ENCODE results near the gene PTX4.

PTX4 gene

GRCh38 chr16:1533443-1533951, 44.8 kb upstream of the PTX4 start, which contains the start of gene TMEM204:
TMEM204 (plus strand) TSS chr16:1533666; CDS start chr16:1534276, 610 bp downstream.
- H3K4me2 ChIP-seq (ENCODE audit: low read depth, low read length, poor library complexity, severe bottlenecking), result no peak within 1 kb of the TSS
- no peaks in the 10 kb centered on the region for H3F3A ChIP-seq (ENCODE audit: insufficient read depth)
- H3K27me3 ChIP-seq (ENCODE audit: low read length), result no peaks in the 10 kb centered on the region
- H3K9me3 ChIP-seq (ENCODE audit: insufficient read depth, low read length), result no peaks in the 10 kb centered on the region
- TF ChIP-seq EZH2phosphoT487 (conservative IDR thresholded peaks at IDR 0.05; ENCODE audit: low read length), result no peak
- no peak for TF ChIP-seq CTCF (IDR thresholded peaks at IDR 0.05; ENCODE audit: insufficient read depth, low read length, poor library complexity, severe bottlenecking)
- H3K36me3 ChIP-seq (ENCODE audit: low read length), result no peaks in the 10 kb centered on the region
- H3K9ac ChIP-seq (ENCODE audit: low read length), result no peak within 1 kb of the TSS
- H3K9me2 ChIP-seq (replicated peaks; ENCODE audit: insufficient read depth, low read length), result no peaks in the 10 kb centered on the region
- H3K27ac ChIP-seq (ENCODE audit: low read depth, low read length), result no peak within 1 kb of the TSS
- no peaks in the 10 kb centered on the region for H3K79me2 ChIP-seq (ENCODE audit: insufficient read depth, low read length)
- no peaks in the 10 kb centered on the region for H4K20me1 ChIP-seq (ENCODE audit: low read depth, low read length)
- H3K4me3 ChIP-seq (ENCODE audit: insufficient read depth, low read length, poor library complexity, severe bottlenecking), result no peak within 1 kb of the TSS
- no peak within 1 kb of the TSS for H2AFZ ChIP-seq (ENCODE audit: low read depth, low read length, severe bottlenecking)

GRCh38 chr16:1532771-1533170, 44.0 kb upstream of the PTX4 start:
- Histone ChIP-seq H3K27ac (ENCODE audit: low read depth, low read length) (no peak overlapping the region), H2AFZ (ENCODE audit: low read depth, low read length, severe bottlenecking) (no peak overlapping the region), H3F3A (ENCODE audit: insufficient read depth) (no peaks in the 10 kb centered on the region), H3K9ac (ENCODE audit: low read length) (no peak overlapping the region), H3K27me3 (ENCODE audit: low read length) (no peaks in the 10 kb centered on the region), H3K36me3 (ENCODE audit: low read length) (no peaks in the 10 kb centered on the region), H3K4me2 (ENCODE audit: low read depth, low read length, poor library complexity, severe bottlenecking) (no peak overlapping the region), H3K79me2 (ENCODE audit: insufficient read depth, low read length) (no peaks in the 10 kb centered on the region), H3K4me3 (ENCODE audit: insufficient read depth, low read length, poor library complexity, severe bottlenecking) (no peak overlapping the region), H3K9me3 (ENCODE audit: insufficient read depth, low read length) (no peaks in the 10 kb centered on the region), H4K20me1 (ENCODE audit: low read depth, low read length) (no peaks in the 10 kb centered on the region), H3K9me2 (replicated peaks; ENCODE audit: insufficient read depth, low read length) (no peaks in the 10 kb centered on the region)
- TF ChIP-seq CTCF (IDR thresholded peaks at IDR 0.05; ENCODE audit: insufficient read depth, low read length, poor library complexity, severe bottlenecking) (no peak), EZH2phosphoT487 (conservative IDR thresholded peaks at IDR 0.05; ENCODE audit: low read length) (no peak)

- Histone ChIP-seq H3K79me2 (ENCODE audit: insufficient read depth, low read length) (no peaks in the 10 kb centered on the region), H3K9me3 (ENCODE audit: insufficient read depth, low read length) (no peaks in the 10 kb centered on the region), H3K4me2 (ENCODE audit: low read depth, low read length, poor library complexity, severe bottlenecking) (no peak overlapping the region), H2AFZ (ENCODE audit: low read depth, low read length, severe bottlenecking) (no peak overlapping the region), H3K9ac (ENCODE audit: low read length) (no peak overlapping the region), H3F3A (ENCODE audit: insufficient read depth) (no peaks in the 10 kb centered on the region), H3K4me3 (ENCODE audit: insufficient read depth, low read length, poor library complexity, severe bottlenecking) (no peak overlapping the region), H3K9me2 (replicated peaks; ENCODE audit: insufficient read depth, low read length) (no peaks in the 10 kb centered on the region), H3K27ac (ENCODE audit: low read depth, low read length) (no peak overlapping the region), H3K36me3 (ENCODE audit: low read length) (no peaks in the 10 kb centered on the region), H4K20me1 (ENCODE audit: low read depth, low read length) (no peaks in the 10 kb centered on the region), H3K27me3 (ENCODE audit: low read length) (no peaks in the 10 kb centered on the region)
- TF ChIP-seq CTCF (IDR thresholded peaks at IDR 0.05; ENCODE audit: insufficient read depth, low read length, poor library complexity, severe bottlenecking) (no peak), EZH2phosphoT487 (conservative IDR thresholded peaks at IDR 0.05; ENCODE audit: low read length) (no peak)
These were observed 43.5 kb upstream of the PTX4 start for GRCh38 chr16:1532081-1532760.

Measured in SU-DHL-6 (cell line).